Karpas-422 (cell line): Measurements from ENCODE around the gene MRPS23. TPM values are rescaled to one million over a fixed set of nuclear protein-coding genes. Genes with fewer than 3 reads are reported as not detected.

ENCODE experiments used
- DNase-seq: peaks from one replicate; pipeline ENCODE4 v3.0.0-alpha.2; 2015
- H2AFZ ChIP-seq: fragments of 200-600 bp; sonication (generic); 2 replicates; pipeline ENCODE4 v1.6.1; 2014; ENCODE audit warnings: antibody characterized with exemption, low read length, mixed read lengths
- H3K27ac ChIP-seq: fragments of 200-600 bp; sonication (generic); 2 replicates; pipeline ENCODE4 v1.5.1; 2014; ENCODE audit warnings: mild to moderate bottlenecking, low read length, moderate library complexity
- H3K27me3 ChIP-seq: fragments of 200-600 bp; sonication (generic); 2 replicates; pipeline ENCODE4 v1.6.1; 2014; ENCODE audit warnings: low read length, mixed read lengths
- H3K36me3 ChIP-seq: fragments of 200-600 bp; sonication (generic); 2 replicates; pipeline ENCODE4 v1.6.1; 2014; ENCODE audit warnings: low read length, mixed read lengths; ENCODE audit not compliant: insufficient read depth
- H3K4me1 ChIP-seq: fragments of 200-600 bp; sonication (generic); 2 replicates; pipeline ENCODE4 v1.6.1; 2014; ENCODE audit warnings: mild to moderate bottlenecking, low read length, mixed read lengths
- H3K4me2 ChIP-seq: fragments of 200-600 bp; sonication (generic); 2 replicates; pipeline ENCODE4 v1.6.1; 2014; ENCODE audit warnings: low read length, low read depth, mild to moderate bottlenecking; ENCODE audit not compliant: poor library complexity, severe bottlenecking
- H3K4me3 ChIP-seq: fragments of 200-600 bp; sonication (generic); 2 replicates; pipeline ENCODE4 v1.5.1; 2014; ENCODE audit warnings: mild to moderate bottlenecking, antibody characterized with exemption, low read length, mixed read lengths
- H3K79me2 ChIP-seq: fragments of 200-600 bp; sonication (generic); 2 replicates; pipeline ENCODE4 v1.6.1; 2014; ENCODE audit warnings: mild to moderate bottlenecking, low read length, mixed read lengths
- H3K9ac ChIP-seq: fragments of 200-600 bp; sonication (generic); 2 replicates; pipeline ENCODE4 v1.6.0; 2014; ENCODE audit warnings: low read length
- H3K9me2 ChIP-seq: fragments of 200-600 bp; sonication (generic), shearing (Covaris generic); replicated peaks from 2 replicates; pipeline ENCODE4 v1.6.0; 2014; ENCODE audit warnings: mild to moderate bottlenecking, low read length, moderate library complexity; ENCODE audit not compliant: insufficient read depth
- H3K9me3 ChIP-seq: fragments of 300-700, 200-600 bp; sonication (generic); 2 replicates; pipeline ENCODE4 v1.6.1; 2014; ENCODE audit warnings: low read length, mixed read lengths
- H4K20me1 ChIP-seq: fragments of 200-600 bp; sonication (generic); 2 replicates; pipeline ENCODE4 v1.6.1; 2014; ENCODE audit warnings: mild to moderate bottlenecking, antibody characterized with exemption, low read length, low read depth; ENCODE audit not compliant: insufficient read depth
- total RNA-seq: library from RNA; depleted of rRNA; stranded (reverse); fragments of >200 nt; shearing (Covaris generic); gene quantifications from 2 replicates; pipeline ENCODE4 v1.2.3, GENCODE V29; 2014; ENCODE audit warnings: low replicate concordance

The MRPS23 gene
- total RNA-seq, 1 experiment from 2014 or later = 61.3 TPM

- H3K4me3 ChIP-seq = no peak overlapping the region
- DNase-seq = no peak
- no peaks in the 10 kb centered on the region for H4K20me1 ChIP-seq
- H2AFZ ChIP-seq = no peak overlapping the region
- no peaks in the 10 kb centered on the region for H3K27me3 ChIP-seq
- no peak overlapping the region for H3K9ac ChIP-seq
- H3K79me2 ChIP-seq = no peaks in the 10 kb centered on the region
- peaks cover 11% of the 10 kb centered on the region; the same call in 1 of the 2 replicates for H3K4me1 ChIP-seq
- H3K9me2 ChIP-seq = no peaks in the 10 kb centered on the region
- H3K36me3 ChIP-seq = no peaks in the 10 kb centered on the region
- no peak overlapping the region for H3K4me2 ChIP-seq
- H3K9me3 ChIP-seq = no peaks in the 10 kb centered on the region
- H3K27ac ChIP-seq = no peak overlapping the region
These were observed 17.3 kb downstream of the MRPS23 start for GRCh38 chr17:57832314-57833178.

- H3K9ac ChIP-seq = no peak overlapping the region
- H3K79me2 ChIP-seq = no peaks in the 10 kb centered on the region
- H3K4me2 ChIP-seq = no peak overlapping the region
- no peaks in the 10 kb centered on the region for H3K27me3 ChIP-seq
- no peak overlapping the region for H2AFZ ChIP-seq
- H4K20me1 ChIP-seq = no peaks in the 10 kb centered on the region
- no peaks in the 10 kb centered on the region for H3K9me2 ChIP-seq
- H3K4me1 ChIP-seq = peaks cover 11% of the 10 kb centered on the region; the same call in 1 of the 2 replicates
- DNase-seq = no peak
- no peaks in the 10 kb centered on the region for H3K36me3 ChIP-seq
- H3K27ac ChIP-seq = no peak overlapping the region
- H3K4me3 ChIP-seq = no peak overlapping the region
- H3K9me3 ChIP-seq = no peaks in the 10 kb centered on the region
These were observed 19.0 kb downstream of the MRPS23 start for GRCh38 chr17:57830880-57831279.

- H3K4me3 ChIP-seq = no peak overlapping the region
- H3K9me3 ChIP-seq = no peaks in the 10 kb centered on the region
- H3K9me2 ChIP-seq = no peaks in the 10 kb centered on the region
- no peak overlapping the region for H3K9ac ChIP-seq
- no peak for DNase-seq
- no peaks in the 10 kb centered on the region for H3K79me2 ChIP-seq
- no peak overlapping the region for H3K27ac ChIP-seq
- no peaks in the 10 kb centered on the region for H3K27me3 ChIP-seq
- no peak overlapping the region for H3K4me2 ChIP-seq
- no peak overlapping the region for H2AFZ ChIP-seq
- no peaks in the 10 kb centered on the region for H3K36me3 ChIP-seq
- no peaks in the 10 kb centered on the region for H3K4me1 ChIP-seq
- no peaks in the 10 kb centered on the region for H4K20me1 ChIP-seq
These were observed 26.1 kb downstream of the MRPS23 start for GRCh38 chr17:57823469-57824401.

GRCh38 chr17:57819867-57820266, 30.0 kb downstream of the MRPS23 start:
- H3K4me2 ChIP-seq = no peak overlapping the region
- H3K27me3 ChIP-seq = no peaks in the 10 kb centered on the region
- H3K9ac ChIP-seq = no peak overlapping the region
- H3K9me3 ChIP-seq = no peaks in the 10 kb centered on the region
- no peak overlapping the region for H3K27ac ChIP-seq
- H3K4me3 ChIP-seq = no peak overlapping the region
- no peaks in the 10 kb centered on the region for H3K9me2 ChIP-seq
- H3K79me2 ChIP-seq = no peaks in the 10 kb centered on the region
- no peak overlapping the region for H2AFZ ChIP-seq
- no peak for DNase-seq
- no peaks in the 10 kb centered on the region for H3K4me1 ChIP-seq
- H3K36me3 ChIP-seq = no peaks in the 10 kb centered on the region
- no peaks in the 10 kb centered on the region for H4K20me1 ChIP-seq

- DNase-seq = no peak
- no peak overlapping the region for H3K27ac ChIP-seq
These were observed 30.6 kb downstream of the MRPS23 start for GRCh38 chr17:57819285-57819684.

GRCh38 chr17:57818066-57818465, 31.8 kb downstream of the MRPS23 start:
- no peak overlapping the region for H2AFZ ChIP-seq
- no peaks in the 10 kb centered on the region for H3K27me3 ChIP-seq
- no peaks in the 10 kb centered on the region for H3K9me2 ChIP-seq
- no peaks in the 10 kb centered on the region for H3K9me3 ChIP-seq
- no peaks in the 10 kb centered on the region for H3K36me3 ChIP-seq
- H3K4me3 ChIP-seq = no peak overlapping the region
- no peak overlapping the region for H3K27ac ChIP-seq
- H3K4me1 ChIP-seq = no peaks in the 10 kb centered on the region
- no peak overlapping the region for H3K9ac ChIP-seq
- no peak overlapping the region for H3K4me2 ChIP-seq
- no peak for DNase-seq
- H3K79me2 ChIP-seq = no peaks in the 10 kb centered on the region
- H4K20me1 ChIP-seq = no peaks in the 10 kb centered on the region

More at GRCh38 chr17:57819285-57819684, 30.6 kb downstream of the MRPS23 start:
- H3K4me2 ChIP-seq = no peak overlapping the region
- H3K9ac ChIP-seq = no peak overlapping the region
- no peaks in the 10 kb centered on the region for H3K9me3 ChIP-seq
- no peaks in the 10 kb centered on the region for H3K36me3 ChIP-seq
- no peaks in the 10 kb centered on the region for H3K79me2 ChIP-seq
- H3K27me3 ChIP-seq = no peaks in the 10 kb centered on the region
- H2AFZ ChIP-seq = no peak overlapping the region
- no peak overlapping the region for H3K4me3 ChIP-seq
- H3K9me2 ChIP-seq = no peaks in the 10 kb centered on the region
- H4K20me1 ChIP-seq = no peaks in the 10 kb centered on the region
- no peaks in the 10 kb centered on the region for H3K4me1 ChIP-seq

- no peak for DNase-seq
- no peak overlapping the region for H3K27ac ChIP-seq
- no peaks in the 10 kb centered on the region for H3K79me2 ChIP-seq
- no peaks in the 10 kb centered on the region for H3K4me1 ChIP-seq
- H3K9ac ChIP-seq = no peak overlapping the region
- H4K20me1 ChIP-seq = no peaks in the 10 kb centered on the region
- no peaks in the 10 kb centered on the region for H3K36me3 ChIP-seq
- no peaks in the 10 kb centered on the region for H3K9me3 ChIP-seq
- H3K27me3 ChIP-seq = no peaks in the 10 kb centered on the region
- H3K4me2 ChIP-seq = no peak overlapping the region
- no peaks in the 10 kb centered on the region for H3K9me2 ChIP-seq
- H2AFZ ChIP-seq = no peak overlapping the region
- no peak overlapping the region for H3K4me3 ChIP-seq
These were observed 32.5 kb downstream of the MRPS23 start for GRCh38 chr17:57817299-57817698.

GRCh38 chr17:57814421-57814820, 35.4 kb downstream of the MRPS23 start:
- no peaks in the 10 kb centered on the region for H4K20me1 ChIP-seq
- H3K4me2 ChIP-seq = no peak overlapping the region
- no peak overlapping the region for H3K4me3 ChIP-seq
- no peak overlapping the region for H3K27ac ChIP-seq
- H3K9me2 ChIP-seq = no peaks in the 10 kb centered on the region
- no peaks in the 10 kb centered on the region for H3K36me3 ChIP-seq
- H2AFZ ChIP-seq = no peak overlapping the region
- no peaks in the 10 kb centered on the region for H3K27me3 ChIP-seq
- DNase-seq = no peak
- no peaks in the 10 kb centered on the region for H3K9me3 ChIP-seq
- no peak overlapping the region for H3K9ac ChIP-seq
- no peaks in the 10 kb centered on the region for H3K79me2 ChIP-seq
- H3K4me1 ChIP-seq = peaks cover 7% of the 10 kb centered on the region
